ENCODE data around the gene JARID2.

DNA sequence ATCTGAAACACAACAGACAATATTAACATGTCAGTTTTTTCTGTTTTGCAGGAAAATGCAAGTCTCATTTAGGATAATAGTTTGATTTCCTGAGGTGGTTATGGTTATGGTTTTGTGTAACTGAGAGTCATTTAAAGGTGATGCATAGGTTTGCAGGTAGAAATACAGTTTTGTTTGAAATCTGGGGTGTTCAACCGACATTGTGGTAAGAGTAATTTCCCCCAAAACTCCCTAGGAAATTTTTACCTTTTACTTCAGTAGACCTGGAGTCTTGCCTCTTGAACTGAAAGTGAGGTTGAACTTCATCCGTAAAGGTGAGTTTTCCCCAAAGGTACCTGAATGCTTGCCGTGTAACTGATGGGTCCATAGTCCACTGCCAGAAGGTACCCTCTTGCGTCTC is 71.4 kb downstream of the JARID2 start:
- TF ChIP-seq POLR2A (IDR thresholded peaks at IDR 0.05) (no peak), CTCF (IDR thresholded peaks at IDR 0.05) (no peak)
